KOPT-K1 (cell line): ENCODE data around the gene SLC35B4.

ENCODE experiments used
- H3K27ac ChIP-seq: fragments of 200-600 bp; sonication (generic); 2 replicates; pipeline ENCODE4 v1.5.1; 2016; ENCODE audit warnings: antibody characterized with exemption, mild to moderate bottlenecking, low read depth, low read length; ENCODE audit not compliant: poor library complexity, severe bottlenecking
- H3K36me3 ChIP-seq: fragments of 200-600 bp; sonication (generic); 2 replicates; pipeline ENCODE4 v1.5.1; 2017; ENCODE audit warnings: antibody characterized with exemption, mild to moderate bottlenecking, low read length, moderate library complexity; ENCODE audit not compliant: insufficient read depth
- H3K9me3 ChIP-seq: fragments of 200-600 bp; sonication (generic); 2 replicates; pipeline ENCODE4 v1.5.1; 2017; ENCODE audit warnings: antibody characterized with exemption, low read length, mild to moderate bottlenecking; ENCODE audit not compliant: insufficient read depth, poor library complexity, severe bottlenecking

Gene SLC35B4

DNA sequence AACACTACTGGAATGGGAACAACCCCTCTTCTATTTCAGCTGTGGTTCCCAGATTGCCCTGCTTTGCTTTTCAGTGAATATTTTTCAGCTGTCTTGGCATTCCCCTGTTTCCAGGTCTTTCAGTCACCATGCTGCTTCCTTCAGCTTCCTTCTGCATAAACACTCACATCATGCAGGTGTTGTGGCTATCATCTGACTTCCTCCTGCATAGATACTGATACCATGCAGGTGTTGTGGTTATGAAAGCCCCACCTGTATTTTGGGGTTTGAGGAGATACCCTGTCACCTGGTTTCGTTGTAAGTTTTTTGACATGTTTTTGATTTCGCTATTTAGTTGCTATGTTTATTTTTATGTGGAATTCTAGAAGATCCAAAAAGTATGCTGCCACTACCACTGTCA, 71.5 kb downstream of the SLC35B4 start:
- Histone ChIP-seq H3K27ac (no peak overlapping the region), H3K9me3 (no peaks in the 10 kb centered on the region), H3K36me3 (no peaks in the 10 kb centered on the region)
